Uterus (tissue), 2 donors: ENCODE measurements around the gene CSF3.

Experiments
- POLR2A ChIP-seq, 2 donors: fragments of 450-650 bp; IDR thresholded peaks; one replicate each; pipeline ENCODE4 v1.6.1; 2016; ENCODE audit warnings: antibody characterized with exemption in 2 of 2, mild to moderate bottlenecking in 1 of 2, moderate library complexity in 1 of 2
- TF ChIP-seq, protein P1 (sequence below), 4 experiments: fragments of 200-600 bp in 2 of 4; fragments of 450-650 bp in 2 of 4; sonication (generic) in 2 of 4; IDR thresholded peaks; one replicate each; pipeline ENCODE4 v1.5.1; 2016 to 2019; ENCODE audit warnings: antibody characterized with exemption in 4 of 4, mild to moderate bottlenecking in 2 of 4, moderate library complexity in 1 of 4

DNA sequence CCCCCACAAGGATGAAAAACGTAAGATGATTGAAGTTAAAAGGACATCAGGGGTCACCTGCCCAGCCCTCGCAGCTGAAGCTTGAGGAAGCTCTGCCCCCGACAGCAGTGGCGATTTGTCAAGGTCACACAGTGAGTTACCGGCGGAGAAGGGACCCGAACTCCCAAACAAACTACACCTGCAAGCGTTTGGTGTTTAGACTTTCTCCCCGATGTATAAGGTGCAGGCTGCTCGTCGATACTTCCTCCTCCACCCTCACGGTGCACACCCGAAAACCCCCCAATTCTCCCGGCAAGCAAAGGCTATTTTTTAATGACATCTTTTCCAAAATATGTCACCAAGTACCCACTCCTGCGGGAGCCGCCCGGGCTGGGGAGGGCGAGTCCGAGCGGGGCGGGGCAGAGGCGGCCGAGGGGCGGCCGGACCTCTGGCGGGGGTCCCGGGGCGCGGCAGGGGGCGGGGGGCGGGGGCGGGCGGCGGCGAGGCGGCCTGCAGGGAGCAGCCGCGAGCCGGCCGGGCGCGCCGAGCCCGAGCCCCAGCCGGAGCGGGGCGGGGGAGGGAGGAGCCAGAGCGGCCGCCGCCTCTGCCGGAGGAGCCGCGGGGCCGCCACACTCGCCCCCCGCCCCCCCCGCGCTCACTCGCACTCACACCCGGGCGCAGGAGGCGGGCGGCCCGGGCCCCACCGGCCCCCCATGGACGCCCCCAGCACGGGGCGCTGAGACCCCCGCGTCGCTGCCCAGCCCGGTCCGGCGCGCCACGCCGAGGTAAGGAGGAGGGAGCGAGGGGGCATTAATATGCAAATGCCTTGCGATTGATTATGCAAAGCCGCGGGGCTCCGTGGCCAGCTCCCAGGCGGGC is 47.3 kb downstream of the CSF3 start, which contains the start of gene THRA:
- TF ChIP-seq POLR2A (IDR thresholded peaks at IDR 0.05), result peak; percentile 44 to 51
- TF ChIP-seq, protein P1, sequence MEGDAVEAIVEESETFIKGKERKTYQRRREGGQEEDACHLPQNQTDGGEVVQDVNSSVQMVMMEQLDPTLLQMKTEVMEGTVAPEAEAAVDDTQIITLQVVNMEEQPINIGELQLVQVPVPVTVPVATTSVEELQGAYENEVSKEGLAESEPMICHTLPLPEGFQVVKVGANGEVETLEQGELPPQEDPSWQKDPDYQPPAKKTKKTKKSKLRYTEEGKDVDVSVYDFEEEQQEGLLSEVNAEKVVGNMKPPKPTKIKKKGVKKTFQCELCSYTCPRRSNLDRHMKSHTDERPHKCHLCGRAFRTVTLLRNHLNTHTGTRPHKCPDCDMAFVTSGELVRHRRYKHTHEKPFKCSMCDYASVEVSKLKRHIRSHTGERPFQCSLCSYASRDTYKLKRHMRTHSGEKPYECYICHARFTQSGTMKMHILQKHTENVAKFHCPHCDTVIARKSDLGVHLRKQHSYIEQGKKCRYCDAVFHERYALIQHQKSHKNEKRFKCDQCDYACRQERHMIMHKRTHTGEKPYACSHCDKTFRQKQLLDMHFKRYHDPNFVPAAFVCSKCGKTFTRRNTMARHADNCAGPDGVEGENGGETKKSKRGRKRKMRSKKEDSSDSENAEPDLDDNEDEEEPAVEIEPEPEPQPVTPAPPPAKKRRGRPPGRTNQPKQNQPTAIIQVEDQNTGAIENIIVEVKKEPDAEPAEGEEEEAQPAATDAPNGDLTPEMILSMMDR (IDR thresholded peaks at IDR 0.05), result peak in 3 of 4 experiments; percentile 27 to 44 (median 39)
